ENCODE measurements around the gene OSMR.

The OSMR gene

GRCh38 chr5:38871058-38871605 is 25.3 kb downstream of the OSMR start:
- TF ChIP-seq CTCF (IDR thresholded peaks at IDR 0.05; ENCODE audit: low read depth, low read length, missing control alignments), result no peak
- no peak for DNase-seq (ENCODE audit: extremely low read depth, low read depth)

GRCh38 chr5:38871790-38872551 is 26.2 kb downstream of the OSMR start:
- H3K4me3 ChIP-seq (replicated peaks; ENCODE audit: low read depth, low read length), result no peak overlapping the region
- no peak for TF ChIP-seq CTCF (IDR thresholded peaks at IDR 0.05; ENCODE audit: low read depth, low read length, missing control alignments)
- DNase-seq (ENCODE audit: extremely low read depth, low read depth), result peak; percentile 78

More at GRCh38 chr5:38871058-38871605, 25.3 kb downstream of the OSMR start:
- H3K4me3 ChIP-seq (replicated peaks; ENCODE audit: low read depth, low read length), result no peak overlapping the region

GRCh38 chr5:38872826-38873225 is 27.0 kb downstream of the OSMR start:
- TF ChIP-seq CTCF (IDR thresholded peaks at IDR 0.05; ENCODE audit: low read depth, low read length, missing control alignments), result no peak
- DNase-seq (ENCODE audit: extremely low read depth, low read depth), result no peak
- H3K4me3 ChIP-seq (replicated peaks; ENCODE audit: low read depth, low read length), result no peak overlapping the region

- H3K4me3 ChIP-seq (replicated peaks; ENCODE audit: low read depth, low read length), result no peak overlapping the region
- DNase-seq (ENCODE audit: extremely low read depth, low read depth), result no peak
- no peak for TF ChIP-seq CTCF (IDR thresholded peaks at IDR 0.05; ENCODE audit: low read depth, low read length, missing control alignments)
Measured at GRCh38 chr5:38874948-38875456, 29.2 kb downstream of the OSMR start.

- DNase-seq (ENCODE audit: extremely low read depth, low read depth), result no peak
- TF ChIP-seq CTCF (IDR thresholded peaks at IDR 0.05; ENCODE audit: low read depth, low read length, missing control alignments), result no peak
- no peak overlapping the region for H3K4me3 ChIP-seq (replicated peaks; ENCODE audit: low read depth, low read length)
Measured at GRCh38 chr5:38878391-38879077, 32.7 kb downstream of the OSMR start.

GRCh38 chr5:38879078-38879460 is 33.3 kb downstream of the OSMR start:
- no peak for TF ChIP-seq CTCF (IDR thresholded peaks at IDR 0.05; ENCODE audit: low read depth, low read length, missing control alignments)
- no peak for DNase-seq (ENCODE audit: extremely low read depth, low read depth)
- no peak overlapping the region for H3K4me3 ChIP-seq (replicated peaks; ENCODE audit: low read depth, low read length)
